ENCODE results near the gene CHST11.

The CHST11 gene

DNA sequence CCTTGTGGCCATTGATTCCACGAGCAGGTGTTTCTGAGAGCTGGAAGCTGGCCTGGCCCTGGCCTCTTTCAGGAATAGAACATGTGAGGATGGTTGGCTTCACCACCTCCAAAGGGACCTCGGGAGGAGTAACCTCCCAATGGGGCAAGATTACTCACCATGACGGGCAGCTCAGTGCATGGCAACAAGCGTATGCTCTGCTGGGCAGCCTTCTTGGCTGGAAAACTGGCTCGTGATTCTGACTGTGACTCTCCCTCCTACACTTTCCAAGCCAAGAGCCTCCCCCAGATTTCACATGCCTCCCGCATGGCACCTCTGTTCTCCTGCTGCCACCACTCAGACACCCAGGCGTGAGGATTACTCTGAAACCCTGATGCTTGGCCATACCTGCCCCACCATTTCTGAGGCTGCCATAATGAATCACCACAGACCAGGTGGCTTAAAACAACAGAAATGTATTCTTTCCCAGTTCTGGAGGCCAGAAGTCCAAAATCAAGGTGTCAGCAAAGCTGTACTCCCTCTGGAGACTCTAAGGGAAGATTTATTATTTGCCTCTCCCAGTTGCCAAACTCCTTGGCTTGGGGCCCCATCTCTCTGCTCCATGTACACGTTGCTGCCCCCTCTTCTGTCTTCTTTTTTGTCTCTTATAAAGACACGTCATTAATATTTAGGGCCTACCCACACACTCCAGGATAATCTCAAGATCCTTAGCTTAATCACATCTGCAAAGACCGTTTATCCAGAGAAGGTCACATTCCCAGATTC, 215.9 kb downstream of the CHST11 start:
- no peak for DNase-seq (ENCODE audit: low read depth in 2 of 2)

DNA sequence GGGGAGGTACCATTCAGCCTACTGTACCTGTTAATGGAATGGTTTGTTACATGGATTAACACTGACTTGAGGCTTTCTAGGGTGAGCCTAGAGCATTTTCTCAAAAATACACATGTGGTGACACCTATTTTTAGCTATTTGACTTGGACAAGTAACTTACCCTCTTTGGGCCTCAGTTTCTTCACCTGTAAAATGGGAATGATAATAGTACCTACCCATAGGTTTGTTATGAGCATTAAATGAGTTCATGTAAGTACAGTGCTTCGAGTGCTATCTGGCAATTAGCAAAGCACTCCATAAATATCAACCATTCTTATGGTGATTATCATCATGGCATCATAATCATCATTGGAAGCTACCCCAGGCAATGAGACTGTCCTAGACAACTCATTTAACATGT, 216.5 kb downstream of the CHST11 start:
- DNase-seq (ENCODE audit: low read depth in 2 of 2), result no peak

DNA sequence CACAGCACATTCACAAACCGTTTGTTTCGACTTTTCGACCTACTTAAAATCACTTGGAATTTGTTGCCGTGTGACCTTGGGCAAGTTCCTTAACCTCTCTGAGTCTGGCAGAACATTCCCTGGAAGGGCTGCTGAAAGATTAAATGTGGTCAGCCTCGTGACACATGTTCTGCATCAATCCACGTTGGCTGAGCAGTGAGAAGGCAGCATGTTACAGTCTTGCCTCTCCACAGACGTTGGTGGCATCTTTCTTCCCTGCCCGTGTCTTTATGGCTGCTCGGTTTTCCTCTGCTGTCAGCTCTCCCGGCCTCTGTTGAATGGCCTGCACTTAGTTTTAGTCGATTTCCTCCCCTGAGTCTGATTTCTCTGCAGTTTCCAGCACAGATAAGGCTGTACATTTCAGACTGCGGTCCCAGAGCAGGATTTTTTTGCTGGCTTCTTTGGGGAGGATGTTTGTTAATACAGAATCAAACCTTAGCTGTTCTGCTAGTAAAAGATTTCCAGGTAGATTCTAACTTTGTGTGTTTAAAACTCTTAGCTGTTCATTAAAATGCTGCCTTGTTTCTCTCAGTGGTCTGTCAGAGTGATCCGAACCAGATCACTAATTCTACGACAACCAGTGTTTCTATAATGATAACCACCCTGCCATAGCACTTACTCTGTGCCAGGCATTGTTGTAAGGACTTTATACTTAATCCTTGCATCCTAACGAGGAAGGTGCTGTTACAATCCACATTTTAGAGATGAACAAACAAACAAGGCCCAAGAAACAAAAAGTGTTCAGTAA, 217.1 kb downstream of the CHST11 start:
- DNase-seq (ENCODE audit: low read depth in 2 of 2), result no peak

DNA sequence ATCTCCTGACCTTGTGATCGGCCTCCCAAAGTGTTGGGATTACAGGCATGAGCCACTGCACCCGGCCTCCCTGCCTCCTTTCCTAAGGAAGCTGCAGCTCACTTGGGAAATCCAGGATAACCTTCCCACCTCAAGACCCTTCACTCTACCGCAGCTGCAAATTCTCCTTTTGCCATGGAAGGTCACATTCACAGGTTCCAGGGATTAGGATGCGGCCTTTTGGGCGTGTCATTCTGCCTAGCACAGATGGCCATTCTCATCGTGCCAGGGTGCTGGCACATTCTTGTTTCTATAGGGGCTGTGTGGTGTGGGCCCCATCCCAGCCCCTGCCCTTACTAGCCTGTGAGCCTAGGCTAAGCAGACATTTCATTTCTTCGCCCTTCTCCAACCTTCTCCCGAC, 219.9 kb downstream of the CHST11 start:
- DNase-seq (ENCODE audit: low read depth in 2 of 2), result no peak

DNA sequence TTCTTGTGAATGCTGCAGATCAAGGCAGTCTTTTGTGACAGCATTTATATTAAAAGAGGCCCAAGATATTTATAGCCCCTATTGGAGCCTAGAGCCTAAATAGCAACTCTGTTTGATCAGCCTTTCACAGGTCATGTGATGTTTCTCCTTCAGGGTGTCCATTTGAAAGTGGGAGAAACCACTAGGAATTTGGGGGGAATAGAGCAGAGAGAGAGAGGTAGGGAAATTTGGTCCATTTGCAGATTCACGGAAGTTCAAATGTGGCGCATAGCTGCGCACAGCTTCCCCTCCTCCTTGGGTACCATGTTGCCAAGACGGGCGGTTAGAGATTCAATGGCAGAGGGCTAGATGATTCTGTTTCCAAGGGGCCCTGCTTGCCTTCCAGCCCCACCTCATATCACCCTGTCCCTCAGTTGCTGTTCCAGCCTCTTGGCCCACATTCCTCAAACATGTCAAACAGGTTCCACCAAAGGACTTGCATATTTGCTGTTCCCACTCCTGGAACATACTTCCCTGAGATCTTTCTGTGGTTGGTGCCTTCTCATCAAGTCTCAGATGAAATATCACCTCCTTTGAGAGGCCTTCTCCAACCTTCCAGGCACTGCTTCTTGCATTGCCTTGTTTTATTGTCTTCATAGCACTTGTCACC, 220.8 kb downstream of the CHST11 start:
- DNase-seq (ENCODE audit: low read depth in 2 of 2), result no peak

DNA sequence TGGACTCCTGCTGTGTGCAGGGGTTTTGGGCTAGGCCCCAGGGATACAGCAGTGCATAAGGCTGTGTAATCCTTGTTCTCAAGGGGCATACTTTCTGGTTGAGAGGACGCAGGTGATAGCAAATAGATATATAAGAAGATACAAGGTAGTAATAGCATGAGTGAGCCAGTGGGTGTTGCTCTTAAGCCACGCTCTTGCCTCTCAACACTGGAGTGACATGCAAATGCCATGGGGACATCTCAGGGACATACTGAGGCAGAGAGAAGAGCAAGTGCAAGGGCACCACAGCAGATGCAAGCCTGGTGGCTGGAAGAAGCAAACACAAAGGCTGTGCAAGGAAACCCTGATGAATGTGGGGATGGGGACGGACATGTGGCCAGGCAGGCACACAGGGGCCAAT, 223.3 kb downstream of the CHST11 start:
- no peak for DNase-seq (ENCODE audit: low read depth in 2 of 2)

DNA sequence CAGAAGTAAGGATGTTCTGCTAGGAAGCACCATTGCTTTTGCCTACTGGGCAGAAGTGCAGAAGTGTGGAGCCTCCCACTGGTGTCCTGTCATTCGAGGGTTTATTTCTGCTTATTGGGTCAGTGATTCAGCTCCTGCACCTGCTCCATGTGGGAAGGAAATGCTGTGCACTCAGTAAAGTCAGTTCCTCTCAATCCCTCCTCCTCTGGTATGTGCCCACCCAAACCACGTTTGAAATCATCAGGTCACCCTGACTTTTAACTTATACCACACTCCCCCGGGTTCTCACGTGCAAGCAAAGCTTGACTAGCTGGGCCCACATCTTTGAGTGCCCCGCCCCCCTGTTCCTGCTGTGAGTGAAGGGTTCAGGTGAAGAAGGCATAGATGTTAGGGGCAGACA, 223.7 kb downstream of the CHST11 start:
- DNase-seq (ENCODE audit: low read depth in 2 of 2), result no peak

DNA sequence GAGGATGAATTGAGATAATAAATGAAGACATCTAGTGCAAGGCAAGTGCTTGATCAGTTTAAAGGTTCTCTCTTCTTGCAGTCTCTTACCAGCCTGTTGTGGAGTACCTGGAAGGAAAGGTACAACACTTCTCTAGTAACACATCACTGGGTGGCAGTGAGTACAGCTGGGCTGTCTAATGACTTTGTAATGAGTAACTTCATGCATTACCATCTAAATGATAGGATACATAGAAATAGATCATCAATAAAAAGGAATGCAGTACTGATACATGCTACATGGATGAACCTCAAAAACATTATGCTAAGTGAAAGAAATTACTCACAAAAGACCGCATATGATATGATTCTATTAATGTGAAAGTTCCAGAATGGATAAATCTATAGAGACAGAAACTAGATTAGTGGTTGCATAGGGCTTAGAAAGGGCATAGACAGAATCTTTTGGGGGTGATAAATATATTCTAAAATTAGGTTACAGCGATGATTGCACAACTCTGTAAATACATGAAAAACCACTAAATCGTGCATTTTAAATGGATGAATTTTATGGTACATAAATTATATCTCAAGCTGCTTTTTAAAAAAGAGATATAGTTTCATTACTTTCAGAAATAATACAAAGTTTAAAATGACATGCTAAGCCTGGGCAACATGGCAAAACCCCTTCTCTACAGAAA, 224.4 kb downstream of the CHST11 start:
- no peak for DNase-seq (ENCODE audit: low read depth in 2 of 2)

DNA sequence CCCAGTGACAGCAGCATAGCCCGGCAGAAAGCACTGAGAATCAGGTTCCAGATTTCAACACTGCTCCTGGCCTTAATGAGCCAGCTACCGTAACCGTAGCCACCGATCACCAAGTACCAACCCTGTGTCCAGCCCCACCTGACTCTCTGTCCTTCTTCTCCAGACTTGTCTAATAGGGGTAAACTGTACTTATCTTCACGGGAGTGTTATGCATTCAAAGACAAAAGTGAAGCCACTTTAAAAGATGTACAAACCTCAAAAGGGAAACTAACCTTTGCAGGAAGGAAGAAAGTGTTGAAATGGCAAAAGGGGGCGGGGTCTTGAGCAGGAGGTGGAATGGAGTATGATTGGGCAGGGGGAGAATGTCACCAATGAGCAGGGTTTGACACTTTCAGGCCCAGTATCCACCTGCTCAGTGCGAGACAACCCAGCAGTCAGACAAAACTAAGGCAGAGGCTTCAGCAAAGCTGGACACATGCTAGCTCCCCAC, 226.1 kb downstream of the CHST11 start:
- DNase-seq (ENCODE audit: low read depth in 2 of 2), result peak; percentile 49 to 79

DNA sequence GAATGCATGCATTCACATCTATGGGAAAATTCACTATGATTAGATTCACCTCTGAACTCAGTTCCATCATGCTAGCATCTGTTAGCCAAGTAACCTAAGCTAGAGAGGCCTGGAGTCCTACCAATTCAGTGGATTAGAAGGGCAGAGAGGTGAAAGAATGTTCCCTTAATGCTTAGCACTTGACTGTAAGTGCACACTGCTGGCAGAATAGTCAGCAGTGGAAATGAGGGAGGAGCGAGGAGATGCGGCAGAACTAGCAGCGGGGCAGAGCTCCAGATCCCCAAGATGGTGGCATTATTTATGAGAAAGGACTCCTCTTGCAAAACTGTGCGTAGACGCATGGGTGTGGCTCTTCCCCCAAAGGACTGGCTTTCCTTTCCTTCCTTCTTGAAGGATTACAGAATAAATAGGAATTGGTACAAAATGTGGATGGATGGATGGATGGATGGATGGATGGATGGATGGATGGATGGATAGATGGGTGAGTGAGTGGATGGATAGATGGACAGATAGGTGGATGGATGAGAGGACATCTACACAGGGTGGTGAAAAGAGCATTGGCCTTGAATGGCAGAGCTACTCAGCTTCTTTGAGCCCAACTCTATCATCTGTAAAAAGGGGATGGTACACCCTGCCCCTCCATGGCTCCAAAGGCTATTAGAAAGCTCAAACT, 227.2 kb downstream of the CHST11 start:
- no peak for DNase-seq (ENCODE audit: low read depth in 2 of 2)

DNA sequence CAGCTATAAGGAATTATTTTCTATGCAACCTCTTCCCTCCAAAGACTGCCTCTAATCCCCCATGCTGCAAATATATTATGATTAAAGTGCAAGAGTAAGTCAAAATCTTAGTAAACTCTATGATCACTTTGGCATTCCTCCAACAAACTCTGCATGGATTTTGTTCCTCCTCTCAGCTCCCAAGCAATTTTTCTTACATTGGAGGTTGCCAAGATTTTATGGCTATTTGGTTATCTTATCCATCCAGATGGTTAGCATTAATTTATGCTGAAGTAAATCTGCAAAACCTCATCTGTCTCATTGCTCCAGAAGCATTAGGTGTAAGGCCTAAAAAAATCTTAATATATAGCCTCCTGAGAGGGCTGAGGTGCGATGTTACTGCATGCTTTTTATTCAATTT, 228.1 kb downstream of the CHST11 start:
- no peak for DNase-seq (ENCODE audit: low read depth in 2 of 2)

DNA sequence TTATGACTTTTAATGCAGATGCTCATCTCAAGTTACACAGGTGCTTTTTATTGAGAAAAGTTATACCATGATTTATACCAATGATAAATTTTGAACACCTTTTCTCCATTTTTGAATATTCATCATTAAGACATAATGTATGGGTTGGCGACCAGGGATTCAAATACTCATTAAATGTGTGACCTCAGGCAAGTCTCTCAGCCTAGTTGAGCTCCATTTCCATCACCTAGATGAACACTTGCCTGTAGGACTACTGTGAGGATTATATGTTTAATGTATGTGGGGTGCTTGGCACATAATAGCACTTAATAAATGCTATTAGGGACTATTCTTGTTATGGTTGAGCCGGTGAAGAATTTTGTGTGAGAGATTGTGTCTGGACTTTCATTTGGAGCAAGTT, 228.6 kb downstream of the CHST11 start:
- DNase-seq (ENCODE audit: low read depth in 2 of 2), result no peak

DNA sequence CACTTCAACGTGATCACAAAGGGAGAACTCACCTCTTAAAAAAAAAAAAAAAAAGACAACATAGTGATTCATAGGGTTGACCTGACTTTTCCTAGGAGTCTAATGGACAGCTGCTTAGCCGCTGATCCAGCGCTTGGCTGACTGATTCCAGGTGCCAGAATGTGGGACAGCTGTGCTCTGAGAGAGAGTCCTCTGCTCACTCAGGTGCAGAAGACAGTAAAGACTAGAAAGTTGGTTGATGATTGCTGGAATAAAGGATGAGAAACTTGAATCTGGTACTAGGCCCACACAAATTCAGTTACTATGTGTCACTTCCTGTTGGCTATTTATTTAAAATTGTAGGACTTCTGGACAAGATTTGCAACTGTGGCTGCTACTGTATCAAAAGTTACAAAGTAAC, 229.4 kb downstream of the CHST11 start:
- no peak for DNase-seq (ENCODE audit: low read depth in 2 of 2)

DNA sequence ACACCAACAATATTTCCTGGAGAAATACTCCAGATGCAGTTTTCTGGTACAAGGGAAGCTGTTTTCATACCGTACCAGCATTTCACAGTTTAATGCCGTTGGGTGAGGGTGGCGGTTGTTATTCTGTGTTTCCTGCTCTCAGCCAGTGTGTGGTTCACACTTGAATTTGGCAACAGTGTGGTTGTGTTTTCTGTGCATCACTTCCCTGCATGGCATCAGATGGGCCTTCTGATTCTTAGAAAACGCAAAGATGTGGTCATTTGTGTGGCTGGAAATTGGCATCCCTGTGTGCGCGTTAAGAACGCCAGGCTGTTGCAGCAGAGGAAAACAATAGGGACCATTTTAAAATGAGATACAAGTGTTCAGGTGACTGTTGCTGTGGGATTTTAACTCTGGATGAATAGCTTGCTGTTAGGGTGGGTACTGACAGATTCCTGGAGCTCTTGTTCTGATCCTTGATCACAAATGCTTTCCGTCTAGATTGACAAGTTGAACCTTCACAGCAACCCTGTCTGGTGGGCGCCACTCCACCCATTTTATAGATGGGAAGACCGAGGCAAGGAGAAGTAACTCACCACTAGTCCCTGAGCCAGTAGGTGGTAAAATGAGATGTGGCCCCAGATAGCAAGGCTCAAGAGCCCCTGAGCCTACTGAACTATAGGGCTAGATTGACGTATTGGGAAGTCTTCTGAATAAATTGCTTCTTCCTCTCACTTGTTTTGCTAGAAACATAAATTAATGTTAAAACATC, 231.2 kb downstream of the CHST11 start:
- DNase-seq (ENCODE audit: low read depth in 2 of 2), result peak in 1 of 2 donors; percentile 45

DNA sequence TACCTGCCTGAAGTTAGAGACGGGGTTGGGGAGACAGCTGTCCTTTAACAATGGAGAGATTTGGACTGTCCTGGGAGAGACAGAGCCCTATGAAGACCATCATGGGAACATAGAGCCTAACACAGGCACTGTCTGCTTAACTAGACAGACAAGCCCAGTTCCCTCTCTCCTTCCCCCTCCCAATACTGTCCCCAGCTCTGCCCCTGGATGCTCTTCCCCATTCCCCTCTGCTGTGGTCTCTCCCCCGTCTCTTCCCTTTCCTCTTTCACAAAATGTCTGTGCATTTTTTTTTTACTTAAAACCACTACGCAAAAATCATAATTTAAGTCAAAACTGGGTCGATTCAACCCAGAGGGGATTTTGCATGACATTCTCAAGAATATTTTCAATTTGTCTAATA, 232.9 kb downstream of the CHST11 start:
- DNase-seq (ENCODE audit: low read depth in 2 of 2), result no peak

DNA sequence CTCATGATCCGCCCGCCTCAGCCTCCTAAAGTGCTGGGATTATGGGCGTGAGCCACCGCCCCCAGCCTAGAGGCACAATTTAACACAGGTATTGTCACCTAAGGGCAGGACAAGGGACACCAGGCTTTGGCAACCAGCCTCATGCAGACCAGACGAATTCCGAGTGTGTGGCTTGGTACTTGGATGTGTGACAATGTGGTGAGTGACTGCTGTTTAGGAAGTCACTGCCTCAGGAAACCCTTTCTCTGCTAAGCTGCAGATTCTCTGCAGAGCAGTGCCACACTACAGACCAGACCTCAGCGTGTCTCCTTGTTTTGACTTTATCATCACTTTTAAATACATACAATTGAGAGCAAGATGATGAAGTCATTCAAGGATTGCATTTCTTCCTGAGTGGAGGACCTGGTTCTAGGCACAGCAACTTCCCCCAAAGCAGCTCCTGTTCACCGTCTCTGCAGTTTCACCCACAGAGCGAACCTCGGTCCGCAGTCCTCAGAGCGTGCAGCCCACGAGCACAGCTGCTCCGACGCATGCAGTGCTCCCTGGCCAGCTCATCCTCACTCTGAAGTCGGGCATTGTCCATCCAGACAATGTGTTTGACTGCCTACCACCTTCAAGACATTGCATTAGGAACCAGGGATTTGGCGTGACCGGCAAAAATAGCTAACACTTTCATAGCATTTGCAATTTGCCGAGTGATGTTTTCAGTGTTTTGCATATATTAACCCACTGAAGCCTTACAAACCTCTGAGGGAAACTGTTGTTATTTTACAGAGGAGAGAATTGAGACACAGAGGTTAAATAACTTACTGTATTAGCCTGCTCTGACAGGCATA, 235.2 kb downstream of the CHST11 start:
- no peak for DNase-seq (ENCODE audit: low read depth in 2 of 2)

DNA sequence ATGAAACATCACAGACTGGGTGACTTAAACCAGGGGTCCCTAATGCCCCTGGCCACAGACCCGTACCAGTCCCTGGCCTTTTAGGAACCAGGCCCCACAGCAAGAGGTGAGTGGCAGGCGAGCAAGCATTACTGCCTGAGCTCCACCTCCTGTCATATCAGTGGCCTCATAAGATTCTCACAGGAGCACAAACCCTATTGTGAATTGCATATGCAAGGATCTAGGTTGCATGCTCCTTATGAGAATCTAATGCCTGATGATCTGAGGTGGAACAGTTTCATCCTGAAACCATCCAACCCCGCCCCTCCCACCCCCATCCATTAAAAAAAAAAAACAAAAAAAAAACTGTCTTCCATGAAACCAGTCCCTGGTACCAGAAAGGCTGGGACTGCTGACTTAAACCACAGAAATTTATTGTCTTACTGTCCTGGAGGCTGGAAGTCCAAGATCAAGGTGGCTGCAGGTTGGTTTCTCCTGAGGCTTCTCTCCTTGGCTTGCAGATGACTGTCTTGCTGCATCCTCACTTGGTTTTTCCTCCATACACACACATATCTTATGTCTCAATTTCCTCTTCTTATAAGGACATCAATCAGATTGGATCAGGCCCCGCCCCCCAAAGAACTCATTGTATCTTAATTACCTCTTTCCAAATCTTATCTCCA, 235.9 kb downstream of the CHST11 start:
- DNase-seq (ENCODE audit: low read depth in 2 of 2), result no peak

DNA sequence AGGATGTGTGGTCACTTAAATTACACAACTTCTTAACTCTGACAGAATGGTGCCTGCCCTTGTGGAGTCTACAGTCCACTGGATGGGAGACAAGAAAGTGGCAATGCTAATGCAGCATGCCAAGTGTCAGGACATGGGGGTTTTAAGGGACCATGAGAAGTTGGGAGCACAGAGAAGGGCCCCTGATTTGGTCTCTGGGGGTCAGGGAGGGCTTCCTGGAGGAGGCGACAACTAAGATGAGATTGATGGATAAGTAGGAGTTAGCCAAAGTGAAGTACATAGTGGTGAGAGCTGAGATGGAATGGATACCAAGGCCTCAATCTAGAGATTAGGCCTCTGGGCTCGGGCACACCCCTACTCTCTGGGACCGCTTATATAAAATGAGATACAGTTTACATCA, 236.7 kb downstream of the CHST11 start:
- DNase-seq (ENCODE audit: low read depth in 2 of 2), result no peak

DNA sequence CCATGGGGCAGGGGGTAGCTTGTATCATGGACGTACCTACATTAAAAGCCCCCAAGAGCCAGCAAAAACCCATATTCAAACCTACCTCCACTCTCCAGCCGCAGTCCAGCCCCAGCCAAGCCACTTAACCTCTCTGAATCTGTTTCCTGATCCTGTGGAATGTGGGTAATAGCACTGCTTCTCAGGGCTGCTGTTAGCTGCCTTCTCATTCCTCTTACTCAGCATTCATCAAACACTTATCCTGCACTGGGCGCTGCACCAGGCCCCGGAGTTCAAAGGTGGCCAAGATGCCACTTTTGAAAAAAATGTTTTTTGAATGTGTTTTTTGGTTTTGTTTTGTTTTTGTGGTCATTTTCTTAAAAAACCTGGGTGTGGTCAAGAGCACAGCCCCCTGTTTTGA, 237.4 kb downstream of the CHST11 start:
- DNase-seq (ENCODE audit: low read depth in 2 of 2), result no peak
